ENCODE results near the gene DHRSX.
"Not testable (repeated sequence)": the region's sequence is repeated elsewhere in the genome, so short reads cannot be mapped to it uniquely, and the experiment has no call there.

The DHRSX gene

GRCh38 chrX:2497961-2498780 lies 2.6 kb downstream of the DHRSX start:
- no peak for DNase-seq (ENCODE audit: low read depth)

- no peak for DNase-seq (ENCODE audit: low read depth)
Measured at GRCh38 chrX:2495595-2495994, 5.2 kb downstream of the DHRSX start.

GRCh38 chrX:2492531-2493218 lies 8.1 kb downstream of the DHRSX start:
- DNase-seq (ENCODE audit: low read depth): no peak

GRCh38 chrX:2490634-2491033 lies 10.1 kb downstream of the DHRSX start:
- no peak for DNase-seq (ENCODE audit: low read depth)

GRCh38 chrX:2489446-2490445 lies 11.0 kb downstream of the DHRSX start:
- no peak for DNase-seq (ENCODE audit: low read depth)

- no peak for DNase-seq (ENCODE audit: low read depth)
Measured at GRCh38 chrX:2488621-2489285, 12.0 kb downstream of the DHRSX start.

GRCh38 chrX:2487366-2487765 lies 13.4 kb downstream of the DHRSX start:
- DNase-seq (ENCODE audit: low read depth): no peak

GRCh38 chrX:2486476-2487133 lies 14.2 kb downstream of the DHRSX start:
- DNase-seq (ENCODE audit: low read depth): no peak

GRCh38 chrX:2485789-2486345 lies 14.9 kb downstream of the DHRSX start:
- no peak for DNase-seq (ENCODE audit: low read depth)

- DNase-seq (ENCODE audit: low read depth): no peak
Measured at GRCh38 chrX:2484721-2485648, 15.8 kb downstream of the DHRSX start.

GRCh38 chrX:2484256-2484655 lies 16.5 kb downstream of the DHRSX start:
- DNase-seq (ENCODE audit: low read depth): no peak

- DNase-seq (ENCODE audit: low read depth): no peak
Measured at GRCh38 chrX:2483398-2484060, 17.2 kb downstream of the DHRSX start.

- DNase-seq (ENCODE audit: low read depth): not testable (repeated sequence)
Measured at GRCh38 chrX:2481597-2481996, 19.2 kb downstream of the DHRSX start.

GRCh38 chrX:2479982-2480381 lies 20.8 kb downstream of the DHRSX start:
- DNase-seq (ENCODE audit: low read depth): not testable (repeated sequence)

GRCh38 chrX:2479420-2479780 lies 21.4 kb downstream of the DHRSX start:
- no peak for DNase-seq (ENCODE audit: low read depth)

GRCh38 chrX:2478546-2479419 lies 22.0 kb downstream of the DHRSX start:
- no peak for DNase-seq (ENCODE audit: low read depth)

- not testable (repeated sequence) for DNase-seq (ENCODE audit: low read depth)
Measured at GRCh38 chrX:2477313-2477712, 23.5 kb downstream of the DHRSX start.
